HepG2 (cell line): ENCODE measurements around the gene ENTPD5. TPM values are rescaled to one million over a fixed set of nuclear protein-coding genes. Genes with fewer than 3 reads are reported as not detected.

ENCODE experiments used
- ATAC-seq: fragments of 200-7000 bp; cut with Tn5 transposase; 3 replicates; pipeline ENCODE4 v1.9.1; 2020; ENCODE audit warnings: mild to moderate bottlenecking, moderate library complexity
- BruUV-seq: library from RNA; stranded (reverse); fragments of 400-500 nt; replicated peaks from 2 replicates; lab custom pipeline; 2021; lab: Mats Ljungman, UMichigan
- CTCF ChIA-PET: fragments of 300-600 bp; formaldehyde crosslinking; extraction: SDS; loops from one replicate; lab custom pipeline; 2021; ENCODE audit warnings: low total read pairs, inconsistent platforms, low intra/inter-chr PET ratio; lab: Yijun Ruan, JAX
- POLR2A ChIA-PET: fragments of 350-600 bp; sonication (Branson Sonifier 250); formaldehyde crosslinking; loops from one replicate; lab custom pipeline; 2020; ENCODE audit warnings: antibody characterized with exemption, inconsistent platforms; lab: Yijun Ruan, JAX
- DNase-seq: peaks from one replicate; pipeline ENCODE4 v3.0.0-alpha.2; 2015; ENCODE audit warnings: low spot score
- FAIRE-seq: peaks from 3 replicates; lab custom pipeline; 2011; peaks lifted over from hg19 to GRCh38; lab: Jason Lieb, UNC
- H2AFZ ChIP-seq: one replicate; pipeline ENCODE4 v1.6.1; 2011; ENCODE audit warnings: low read length, inconsistent platforms
- H3K27ac ChIP-seq: fragments of 300-600 bp; 3 replicates; pipeline ENCODE4 v1.8.0; 2011; ENCODE audit warnings: mixed run types, mild to moderate bottlenecking, mixed read lengths, low read length, inconsistent platforms; ENCODE audit not compliant: insufficient read depth; ENCODE audit errors: extremely low read length
- H3K27me3 ChIP-seq, 2 experiments: fragments of 200-600 bp in 1 of 2; 2 replicates in 1 of 2; 3 replicates in 1 of 2; pipeline versions ENCODE4 v1.6.0 to v1.8.0; 2011; ENCODE audit warnings: low read length in 2 of 2, mild to moderate bottlenecking in 2 of 2, moderate library complexity in 2 of 2, inconsistent platforms in 1 of 2; ENCODE audit not compliant: insufficient read depth in 2 of 2, control insufficient read depth in 1 of 2
- H3K36me3 ChIP-seq, 2 experiments: fragments of 200-600 bp in 1 of 2; replicated peaks in 1 of 2; 2 replicates in 1 of 2; 3 replicates in 1 of 2; pipeline versions ENCODE4 v1.5.1 to v1.8.0; 2011; ENCODE audit warnings: low read length in 2 of 2, inconsistent platforms in 1 of 2; ENCODE audit not compliant: insufficient read depth in 2 of 2, control insufficient read depth in 1 of 2
- H3K4me1 ChIP-seq: 2 replicates; pipeline ENCODE4 v1.5.1; 2012; ENCODE audit warnings: low read length, inconsistent platforms; ENCODE audit not compliant: insufficient read depth
- H3K4me2 ChIP-seq: 2 replicates; pipeline ENCODE4 v1.6.0; 2011; ENCODE audit warnings: low read depth, low read length, inconsistent platforms
- H3K4me3 ChIP-seq, 3 experiments: fragments of 200-600 bp in 1 of 3; sonication (generic), shearing (Covaris generic) in 1 of 3; replicated peaks in 1 of 3; 2 replicates each; pipeline ENCODE4 v1.5.1; 2011 to 2016; ENCODE audit warnings: low read length in 3 of 3, inconsistent platforms in 2 of 3, low read depth in 2 of 3, mild to moderate bottlenecking in 2 of 3, control low read depth in 1 of 3, mixed read lengths in 1 of 3; ENCODE audit not compliant: insufficient read depth in 1 of 3
- H3K79me2 ChIP-seq: one replicate; pipeline ENCODE4 v1.6.1; 2011; ENCODE audit warnings: low read length, inconsistent platforms; ENCODE audit not compliant: insufficient read depth
- H3K9ac ChIP-seq: 2 replicates; pipeline ENCODE4 v1.6.0; 2011; ENCODE audit warnings: mild to moderate bottlenecking, low read depth, low read length, inconsistent platforms; ENCODE audit not compliant: insufficient read depth
- H3K9me3 ChIP-seq: 2 replicates; pipeline ENCODE4 v1.5.1; 2012; ENCODE audit warnings: mild to moderate bottlenecking, low read length
- H4K20me1 ChIP-seq: 2 replicates; pipeline ENCODE4 v1.6.0; 2011; ENCODE audit warnings: inconsistent platforms, mild to moderate bottlenecking, low read length, moderate library complexity; ENCODE audit not compliant: insufficient read depth
- ATAD3A ChIP-seq: sonication (generic); formaldehyde crosslinking; IDR thresholded peaks from 2 replicates; pipeline ENCODE4 v1.4.0; 2020; ENCODE audit warnings: missing genetic modification reagents
- CEBPB ChIP-seq: IDR thresholded peaks from 2 replicates; pipeline ENCODE4 v1.6.1; 2011; ENCODE audit warnings: low read depth, low read length, improper control_type of control experiment, borderline replicate concordance
- HOXA7 ChIP-seq: sonication (generic); formaldehyde crosslinking; IDR thresholded peaks from 2 replicates; pipeline ENCODE4 v1.8.1; 2022; ENCODE audit warnings: mild to moderate bottlenecking, missing genetic modification reagents, moderate library complexity
- NFIB ChIP-seq: sonication (generic); formaldehyde crosslinking; IDR thresholded peaks from 2 replicates; pipeline ENCODE4 v1.9.0; 2021; ENCODE audit warnings: missing genetic modification reagents, mild to moderate bottlenecking, borderline replicate concordance
- NR2C2 ChIP-seq: sonication (generic); formaldehyde crosslinking; IDR thresholded peaks from 2 replicates; pipeline ENCODE4 v1.4.0; 2020; ENCODE audit warnings: missing genetic modification reagents, mild to moderate bottlenecking, moderate library complexity, borderline replicate concordance
- NRL ChIP-seq: sonication (generic); formaldehyde crosslinking; IDR thresholded peaks from 2 replicates; pipeline ENCODE4 v1.5.0; 2020; ENCODE audit warnings: missing genetic modification reagents, mild to moderate bottlenecking, moderate library complexity, borderline replicate concordance
- SRSF4 ChIP-seq: fragments of 200-400 bp; formaldehyde crosslinking; IDR thresholded peaks from one replicate; pipeline ENCODE4 v1.6.1; 2018; ENCODE audit warnings: mild to moderate bottlenecking, low read depth, low read length, moderate library complexity; ENCODE audit not compliant: poor library complexity, severe bottlenecking
- TCF7 ChIP-seq: sonication (generic); IDR thresholded peaks from 2 replicates; pipeline ENCODE4 v1.6.1; 2016; ENCODE audit warnings: antibody characterized with exemption, low read depth
- TSC22D2 ChIP-seq: sonication (generic); formaldehyde crosslinking; IDR thresholded peaks from 2 replicates; pipeline ENCODE4 v1.5.1; 2020; ENCODE audit warnings: missing genetic modification reagents, mild to moderate bottlenecking, borderline replicate concordance
- ZBTB38 ChIP-seq: sonication (generic); formaldehyde crosslinking; IDR thresholded peaks from 2 replicates; pipeline ENCODE4 v1.5.1; 2020; ENCODE audit warnings: mild to moderate bottlenecking, missing genetic modification reagents
- ZNF251 ChIP-seq: sonication (generic); formaldehyde crosslinking; IDR thresholded peaks from 2 replicates; pipeline ENCODE4 v1.9.0; 2021; ENCODE audit warnings: mild to moderate bottlenecking, missing genetic modification reagents
- ZNF264 ChIP-seq: sonication (generic); formaldehyde crosslinking; IDR thresholded peaks from 2 replicates; pipeline ENCODE4 v1.4.0; 2020; ENCODE audit warnings: missing genetic modification reagents
- ZNF775 ChIP-seq: sonication (generic); formaldehyde crosslinking; IDR thresholded peaks from 2 replicates; pipeline ENCODE4 v1.4.0; 2020; ENCODE audit warnings: missing genetic modification reagents, mild to moderate bottlenecking, moderate library complexity, borderline replicate concordance
- ZNF777 ChIP-seq: sonication (generic); formaldehyde crosslinking; IDR thresholded peaks from 2 replicates; pipeline ENCODE4 v1.4.0; 2020; ENCODE audit warnings: missing genetic modification reagents
- ZNF788 ChIP-seq: sonication (generic); formaldehyde crosslinking; IDR thresholded peaks from 2 replicates; pipeline ENCODE4 v1.5.0; 2020; ENCODE audit warnings: mild to moderate bottlenecking, missing genetic modification reagents, borderline replicate concordance
- WGBS: methylation state at CpG from one replicate; pipeline ENCODE4 v1.1.6; 2017; ENCODE audit warnings: low lambda C conversion rate; 5-methylcytosine and 5-hydroxymethylcytosine counted together
- in situ Hi-C: cut with HindIII; loops from 2 replicates; pipeline ENCODE4 v1.10.0; 2017; ENCODE audit warnings: low pct_unique_long_range_greater_than_20kb; ENCODE audit not compliant: extremely low pct_ligation_motif_present
- intact Hi-C: fragments of 100-400 bp; cut with micrococcal nuclease; formaldehyde crosslinking; loops from one replicate; pipeline ENCODE4 v1.10.0; 2022; ENCODE audit not compliant: unreplicated experiment
- polyA plus RNA-seq, 8 experiments: library from polyadenylated mRNA; depleted of rRNA in 3 of 8; stranded (reverse) in 7 of 8; unstranded in 1 of 8; fragments of >200 nt; fragmentation: Illumina TruSeq in 4 of 8; extraction: Trizol in 4 of 8; gene quantifications; 2 replicates each; pipeline versions ENCODE4 v1.2.1 to v1.2.3, GENCODE V29; 2011 to 2016; ENCODE audit warnings: low read depth in 4 of 8, missing spikeins in 1 of 8, mixed read lengths in 1 of 8; ENCODE audit not compliant: insufficient read depth in 1 of 8
- total RNA-seq, 5 experiments: library from RNA; depleted of rRNA; stranded (reverse); fragments of >200 nt; fragmentation: Illumina TruSeq; extraction: Trizol; gene quantifications; 2 replicates each; pipeline ENCODE4 v1.2.3, GENCODE V29; 2016; ENCODE audit warnings: low read depth in 1 of 5
- TF ChIP-seq, protein P1 (sequence below), 2 experiments: sonication (generic) in 1 of 2; formaldehyde crosslinking in 1 of 2; IDR thresholded peaks; 2 replicates each; pipeline versions ENCODE4 v1.4.0 to v1.6.1; 2018 to 2020; ENCODE audit warnings: missing genetic modification reagents in 2 of 2, borderline replicate concordance in 1 of 2, low read depth in 1 of 2, mild to moderate bottlenecking in 1 of 2, missing biosample characterization in 1 of 2
- TF ChIP-seq, protein P2 (sequence below): fragments of 450-650 bp; IDR thresholded peaks from 2 replicates; pipeline ENCODE4 v1.6.1; 2016
- TF ChIP-seq, protein P3 (sequence below): sonication (generic); formaldehyde crosslinking; IDR thresholded peaks from 2 replicates; pipeline ENCODE4 v1.4.0; 2020; ENCODE audit warnings: missing genetic modification reagents
- TF ChIP-seq, protein P4 (sequence below): sonication (generic); formaldehyde crosslinking; IDR thresholded peaks from 2 replicates; pipeline ENCODE4 v1.5.0; 2020; ENCODE audit warnings: missing genetic modification reagents

ENTPD5 gene
- total and polyA plus RNA-seq, 2 of the 13 experiments (the other 11 are each of a cell fraction or from before 2014, with no cell fraction given), result 33.8 to 43.3 TPM

DNA sequence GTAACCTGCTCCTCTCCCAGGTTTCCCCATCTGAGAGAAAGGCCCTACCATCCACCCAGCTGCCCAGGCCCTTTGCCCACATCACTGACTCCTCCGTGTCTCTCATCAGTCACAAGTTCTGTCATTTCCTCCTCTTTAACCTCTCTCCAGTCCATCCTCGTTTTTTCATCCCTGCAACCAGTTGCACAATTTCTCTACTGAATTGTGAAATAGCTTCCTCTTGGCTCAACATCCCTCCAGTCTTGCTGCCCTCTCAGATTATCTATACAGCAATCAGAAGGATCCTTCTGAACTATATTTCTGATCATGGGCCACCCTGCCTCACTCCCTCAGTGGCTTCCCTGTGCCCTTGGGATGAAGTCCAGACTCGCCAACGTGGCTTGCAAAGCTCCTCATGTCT, 76.0 kb downstream of the ENTPD5 start (continued):
- TF ChIP-seq, protein P1, sequence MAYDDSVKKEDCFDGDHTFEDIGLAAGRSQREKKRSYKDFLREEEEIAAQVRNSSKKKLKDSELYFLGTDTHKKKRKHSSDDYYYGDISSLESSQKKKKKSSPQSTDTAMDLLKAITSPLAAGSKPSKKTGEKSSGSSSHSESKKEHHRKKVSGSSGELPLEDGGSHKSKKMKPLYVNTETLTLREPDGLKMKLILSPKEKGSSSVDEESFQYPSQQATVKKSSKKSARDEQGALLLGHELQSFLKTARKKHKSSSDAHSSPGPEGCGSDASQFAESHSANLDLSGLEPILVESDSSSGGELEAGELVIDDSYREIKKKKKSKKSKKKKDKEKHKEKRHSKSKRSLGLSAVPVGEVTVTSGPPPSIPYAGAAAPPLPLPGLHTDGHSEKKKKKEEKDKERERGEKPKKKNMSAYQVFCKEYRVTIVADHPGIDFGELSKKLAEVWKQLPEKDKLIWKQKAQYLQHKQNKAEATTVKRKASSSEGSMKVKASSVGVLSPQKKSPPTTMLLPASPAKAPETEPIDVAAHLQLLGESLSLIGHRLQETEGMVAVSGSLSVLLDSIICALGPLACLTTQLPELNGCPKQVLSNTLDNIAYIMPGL (CRISPR knock-in tag; IDR thresholded peaks at IDR 0.05; ENCODE audit: borderline replicate concordance in 1 of 2, low read depth in 1 of 2), result no peak
- no peak for TF ChIP-seq ZNF251 (CRISPR knock-in tag)
- TF ChIP-seq NRL, result no peak
- no peak for TF ChIP-seq SRSF4
- peak; percentile 100 for TF ChIP-seq CEBPB
- no peak for TF ChIP-seq ZBTB38 (CRISPR knock-in tag)
- TF ChIP-seq NR2C2 (CRISPR knock-in tag), result no peak
- no peak for TF ChIP-seq ZNF264 (CRISPR knock-in tag)
- TF ChIP-seq ZNF777 (CRISPR knock-in tag), result no peak
- TF ChIP-seq TCF7, result no peak
- TF ChIP-seq, protein P2, sequence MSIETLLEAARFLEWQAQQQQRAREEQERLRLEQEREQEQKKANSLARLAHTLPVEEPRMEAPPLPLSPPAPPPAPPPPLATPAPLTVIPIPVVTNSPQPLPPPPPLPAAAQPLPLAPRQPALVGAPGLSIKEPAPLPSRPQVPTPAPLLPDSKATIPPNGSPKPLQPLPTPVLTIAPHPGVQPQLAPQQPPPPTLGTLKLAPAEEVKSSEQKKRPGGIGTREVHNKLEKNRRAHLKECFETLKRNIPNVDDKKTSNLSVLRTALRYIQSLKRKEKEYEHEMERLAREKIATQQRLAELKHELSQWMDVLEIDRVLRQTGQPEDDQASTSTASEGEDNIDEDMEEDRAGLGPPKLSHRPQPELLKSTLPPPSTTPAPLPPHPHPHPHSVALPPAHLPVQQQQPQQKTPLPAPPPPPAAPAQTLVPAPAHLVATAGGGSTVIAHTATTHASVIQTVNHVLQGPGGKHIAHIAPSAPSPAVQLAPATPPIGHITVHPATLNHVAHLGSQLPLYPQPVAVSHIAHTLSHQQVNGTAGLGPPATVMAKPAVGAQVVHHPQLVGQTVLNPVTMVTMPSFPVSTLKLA, result no peak

DNA sequence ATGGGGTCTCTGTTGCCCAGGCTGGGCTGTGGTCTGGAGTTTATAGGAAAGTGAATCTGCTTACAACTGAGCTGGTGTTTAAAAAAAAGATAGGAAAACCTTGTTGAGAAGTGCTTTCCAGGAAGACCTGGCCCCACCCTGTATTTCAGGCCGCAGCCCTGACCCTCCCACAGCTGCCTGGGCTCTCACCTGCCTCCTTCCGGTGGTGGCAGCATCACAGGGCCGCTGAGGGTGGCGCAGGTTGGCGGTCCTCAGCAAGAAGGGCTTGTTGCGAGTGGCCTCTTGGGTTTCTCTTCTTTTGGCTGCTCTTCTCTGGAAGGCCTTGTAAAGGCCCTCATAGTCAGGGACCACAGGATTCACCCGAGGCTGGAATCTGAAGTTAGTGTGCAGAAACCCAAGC, 76.9 kb downstream of the ENTPD5 start:
- ATAC-seq (no peak), FAIRE-seq (no peak), DNase-seq (no peak)
- H3K4me2 ChIP-seq, result no peak overlapping the region
- no TSS peak for BruUV-seq
- H4K20me1 ChIP-seq, result no peaks in the 10 kb centered on the region
- H3K9ac ChIP-seq, result no peak overlapping the region
- H3K9me3 ChIP-seq, result no peaks in the 10 kb centered on the region
- H3K36me3 ChIP-seq, result peaks cover 4 to 16% of the 10 kb centered on the region in 2 experiments; a peak in 4 of 5 replicates
- H3K27me3 ChIP-seq, result no peaks in the 10 kb centered on the region
- in situ Hi-C loops (no loop called here), intact Hi-C loops (no loop called here)
- no peaks in the 10 kb centered on the region for H3K79me2 ChIP-seq
- 97% methylated on average over 5 of the region's 7 CpGs for WGBS
- no peak overlapping the region for H3K4me3 ChIP-seq
- H3K27ac ChIP-seq, result no peak overlapping the region
- H3K4me1 ChIP-seq, result peaks cover 13% of the 10 kb centered on the region
- no peak overlapping the region for H2AFZ ChIP-seq
- POLR2A ChIA-PET, result no interaction called here
- CTCF ChIA-PET, result no interaction called here
- TF ChIP-seq ZNF788 (CRISPR knock-in tag), result no peak
- no peak for TF ChIP-seq ZNF775
- no peak for TF ChIP-seq NFIB (CRISPR knock-in tag)
- no peak for TF ChIP-seq HOXA7 (CRISPR knock-in tag)
- TF ChIP-seq, protein P3, sequence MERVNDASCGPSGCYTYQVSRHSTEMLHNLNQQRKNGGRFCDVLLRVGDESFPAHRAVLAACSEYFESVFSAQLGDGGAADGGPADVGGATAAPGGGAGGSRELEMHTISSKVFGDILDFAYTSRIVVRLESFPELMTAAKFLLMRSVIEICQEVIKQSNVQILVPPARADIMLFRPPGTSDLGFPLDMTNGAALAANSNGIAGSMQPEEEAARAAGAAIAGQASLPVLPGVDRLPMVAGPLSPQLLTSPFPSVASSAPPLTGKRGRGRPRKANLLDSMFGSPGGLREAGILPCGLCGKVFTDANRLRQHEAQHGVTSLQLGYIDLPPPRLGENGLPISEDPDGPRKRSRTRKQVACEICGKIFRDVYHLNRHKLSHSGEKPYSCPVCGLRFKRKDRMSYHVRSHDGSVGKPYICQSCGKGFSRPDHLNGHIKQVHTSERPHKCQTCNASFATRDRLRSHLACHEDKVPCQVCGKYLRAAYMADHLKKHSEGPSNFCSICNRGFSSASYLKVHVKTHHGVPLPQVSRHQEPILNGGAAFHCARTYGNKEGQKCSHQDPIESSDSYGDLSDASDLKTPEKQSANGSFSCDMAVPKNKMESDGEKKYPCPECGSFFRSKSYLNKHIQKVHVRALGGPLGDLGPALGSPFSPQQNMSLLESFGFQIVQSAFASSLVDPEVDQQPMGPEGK, result no peak
- no peak for TF ChIP-seq ATAD3A (CRISPR knock-in tag)
- no peak for TF ChIP-seq TSC22D2 (CRISPR knock-in tag)
- TF ChIP-seq, protein P4, sequence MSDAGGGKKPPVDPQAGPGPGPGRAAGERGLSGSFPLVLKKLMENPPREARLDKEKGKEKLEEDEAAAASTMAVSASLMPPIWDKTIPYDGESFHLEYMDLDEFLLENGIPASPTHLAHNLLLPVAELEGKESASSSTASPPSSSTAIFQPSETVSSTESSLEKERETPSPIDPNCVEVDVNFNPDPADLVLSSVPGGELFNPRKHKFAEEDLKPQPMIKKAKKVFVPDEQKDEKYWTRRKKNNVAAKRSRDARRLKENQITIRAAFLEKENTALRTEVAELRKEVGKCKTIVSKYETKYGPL (CRISPR knock-in tag), result no peak
